GM21576 (cell line): Measurements from ENCODE around the gene IPO5.

Source experiments
- ATAC-seq: cut with Tn5 transposase; IDR thresholded peaks from one replicate; pipeline ENCODE4 v1.9.1; 2021; ENCODE audit warnings: mild to moderate bottlenecking, moderate library complexity; ENCODE audit not compliant: unreplicated experiment

The IPO5 gene

GRCh38 chr13:97953376-97953970 is at the start of gene IPO5:
Gene IPO5 (plus strand): TSS chr13:97953675. CDS start chr13:97976697, 23,022 bp downstream.
- no peak for ATAC-seq

- no peak for ATAC-seq
These were observed 49.4 kb upstream of the IPO5 start for GRCh38 chr13:97904059-97904458.

GRCh38 chr13:97905517-97905916 is 48.0 kb upstream of the IPO5 start:
- no peak for ATAC-seq

GRCh38 chr13:97911311-97912138 is 42.0 kb upstream of the IPO5 start:
- no peak for ATAC-seq

- ATAC-seq: no peak
These were observed 41.3 kb upstream of the IPO5 start for GRCh38 chr13:97912139-97912535.

- ATAC-seq: no peak
These were observed 40.3 kb upstream of the IPO5 start for GRCh38 chr13:97913206-97913605.

- no peak for ATAC-seq
These were observed 38.9 kb upstream of the IPO5 start for GRCh38 chr13:97914540-97914939.

- no peak for ATAC-seq
These were observed 32.2 kb upstream of the IPO5 start for GRCh38 chr13:97921176-97921816.

- ATAC-seq: no peak
These were observed 25.2 kb upstream of the IPO5 start for GRCh38 chr13:97928301-97928700.

GRCh38 chr13:97932036-97932435 is 21.4 kb upstream of the IPO5 start:
- no peak for ATAC-seq

- no peak for ATAC-seq
These were observed 20.8 kb upstream of the IPO5 start for GRCh38 chr13:97932647-97933046.

GRCh38 chr13:97933776-97934175 is 19.7 kb upstream of the IPO5 start:
- ATAC-seq: no peak

GRCh38 chr13:97934590-97934989 is 18.9 kb upstream of the IPO5 start:
- no peak for ATAC-seq

- no peak for ATAC-seq
These were observed 18.4 kb upstream of the IPO5 start for GRCh38 chr13:97935071-97935470.

GRCh38 chr13:97936036-97936435 is 17.4 kb upstream of the IPO5 start:
- ATAC-seq: no peak

- no peak for ATAC-seq
These were observed 14.6 kb upstream of the IPO5 start for GRCh38 chr13:97938706-97939475.

- ATAC-seq: no peak
These were observed 9.0 kb upstream of the IPO5 start for GRCh38 chr13:97944396-97945029.

- ATAC-seq: no peak
These were observed 8.1 kb upstream of the IPO5 start for GRCh38 chr13:97945342-97945741.

- no peak for ATAC-seq
These were observed 7.6 kb upstream of the IPO5 start for GRCh38 chr13:97945792-97946419.

- ATAC-seq: no peak
These were observed 6.4 kb upstream of the IPO5 start for GRCh38 chr13:97946951-97947588.
